A549 (cell line): ENCODE results near the gene LARGE1. TPM values are rescaled to one million over a fixed set of nuclear protein-coding genes. Genes with fewer than 3 reads are reported as not detected.

Experiments used
- ATAC-seq, 2 experiments: fragments of 200-7000 bp in 1 of 2; fragments of >200 bp in 1 of 2; cut with Nextera tagmentation in 1 of 2; cut with Tn5 transposase in 1 of 2; 3 replicates each; pipeline versions ENCODE4 v1.8.0 to v1.9.1; 2018 to 2020; ENCODE audit warnings: mild to moderate bottlenecking in 1 of 2, moderate library complexity in 1 of 2
- CTCF ChIA-PET: fragments of 300-600 bp; sonication (Branson Sonifier 250); formaldehyde crosslinking; extraction: SDS; loops from one replicate; lab custom pipeline; 2021; ENCODE audit warnings: antibody characterized with exemption, inconsistent platforms; lab: Yijun Ruan, JAX
- POLR2A ChIA-PET: fragments of 350-600 bp; formaldehyde crosslinking; extraction: SDS; loops from one replicate; lab custom pipeline; 2021; ENCODE audit warnings: antibody characterized with exemption, inconsistent platforms; lab: Yijun Ruan, JAX
- DNase-seq, 2 experiments: peaks; one replicate each; pipeline versions ENCODE4 v3.0.0 to v3.0.0-alpha.2; 2011 to 2016; ENCODE audit warnings: low read depth in 1 of 2, low spot score in 1 of 2
- FAIRE-seq: peaks from 2 replicates; lab custom pipeline; 2011; peaks lifted over from hg19 to GRCh38; lab: Jason Lieb, UNC
- H3K27ac ChIP-seq, 2 experiments: fragments of >200 bp; sonication (Bioruptor Twin); formaldehyde crosslinking; 3 replicates each; pipeline ENCODE4 v1.5.1; 2016 to 2017
- H3K4me1 ChIP-seq: fragments of >200 bp; sonication (Bioruptor Twin); formaldehyde crosslinking; 3 replicates; pipeline ENCODE4 v1.6.1; 2016
- H3K4me2 ChIP-seq: fragments of >200 bp; sonication (Bioruptor Twin); formaldehyde crosslinking; 3 replicates; pipeline ENCODE4 v1.6.1; 2016
- H3K4me3 ChIP-seq: fragments of >200 bp; sonication (Bioruptor Twin); formaldehyde crosslinking; 3 replicates; pipeline ENCODE4 v1.5.1; 2016
- H3K9me3 ChIP-seq: fragments of >200 bp; sonication (Bioruptor Twin); formaldehyde crosslinking; 3 replicates; pipeline ENCODE4 v1.6.1; 2016
- ATOH8 ChIP-seq: fragments of 250-450 bp; sonication (Bioruptor Pico); IDR thresholded peaks from 2 replicates; pipeline ENCODE4 v1.5.0; 2020; ENCODE audit warnings: low read depth, mild to moderate bottlenecking, moderate library complexity
- BHLHE40 ChIP-seq: IDR thresholded peaks from 2 replicates; pipeline ENCODE4 v1.6.1; 2012; ENCODE audit warnings: low read depth, low read length, inconsistent platforms
- CBX8 ChIP-seq: fragments of 200-600 bp; sonication (generic); IDR thresholded peaks from 2 replicates; pipeline ENCODE4 v1.6.1; 2016
- CEBPB ChIP-seq, 2 experiments: fragments of >200 bp in 1 of 2; sonication (Bioruptor Twin) in 1 of 2; formaldehyde crosslinking in 1 of 2; IDR thresholded peaks; 2 replicates each; pipeline ENCODE4 v1.6.1; 2012 to 2016
- CHD2 ChIP-seq: fragments of 150-350 bp; IDR thresholded peaks from 2 replicates; pipeline ENCODE4 v1.6.1; 2014; ENCODE audit warnings: low read length; ENCODE audit not compliant: partially characterized antibody
- EHF ChIP-seq: fragments of 250-450 bp; sonication (Bioruptor Pico); IDR thresholded peaks from 2 replicates; pipeline ENCODE4 v1.5.0; 2020; ENCODE audit warnings: mild to moderate bottlenecking
- EP300 ChIP-seq, 2 experiments: fragments of >200 bp; sonication (Bioruptor Twin); formaldehyde crosslinking; IDR thresholded peaks; 2 replicates in 1 of 2; 3 replicates in 1 of 2; pipeline ENCODE4 v1.6.1; 2016 to 2017
- FOSB ChIP-seq: fragments of 250-450 bp; sonication (Bioruptor Pico); IDR thresholded peaks from 2 replicates; pipeline ENCODE4 v1.5.0; 2020; ENCODE audit warnings: mild to moderate bottlenecking, moderate library complexity
- HOXB5 ChIP-seq: fragments of 250-450 bp; sonication (Bioruptor Pico); IDR thresholded peaks from 2 replicates; pipeline ENCODE4 v1.5.0; 2020; ENCODE audit warnings: mild to moderate bottlenecking, moderate library complexity
- JUN ChIP-seq, 2 experiments: fragments of >200 bp; sonication (Bioruptor Twin); formaldehyde crosslinking; IDR thresholded peaks; 2 replicates in 1 of 2; 3 replicates in 1 of 2; pipeline ENCODE4 v1.6.1; 2016 to 2017
- KDM1A ChIP-seq: fragments of 200-600 bp; sonication (generic); IDR thresholded peaks from 2 replicates; pipeline ENCODE4 v1.6.1; 2016; ENCODE audit warnings: low read depth, mild to moderate bottlenecking
- NPAS2 ChIP-seq: fragments of 250-450 bp; sonication (Bioruptor Pico); IDR thresholded peaks from 2 replicates; pipeline ENCODE4 v1.8.0; 2022; ENCODE audit warnings: mild to moderate bottlenecking, moderate library complexity, borderline replicate concordance
- NR3C1 ChIP-seq: fragments of >200 bp; sonication (Bioruptor Twin); formaldehyde crosslinking; IDR thresholded peaks from 3 replicates; pipeline ENCODE4 v1.6.1; 2017
- PBX3 ChIP-seq: IDR thresholded peaks from 2 replicates; pipeline ENCODE4 v1.6.1; 2012
- PHF8 ChIP-seq: fragments of 200-600 bp; sonication (generic); IDR thresholded peaks from 2 replicates; pipeline ENCODE4 v1.6.1; 2016; ENCODE audit warnings: low read depth, mild to moderate bottlenecking, antibody characterized with exemption, moderate library complexity, borderline replicate concordance
- POLR2AphosphoS2 ChIP-seq: conservative IDR thresholded peaks from 2 replicates; pipeline ENCODE4 v1.6.1; 2012; ENCODE audit warnings: low read length, improper control_type of control experiment, inconsistent platforms
- RAD21 ChIP-seq, 2 experiments: fragments of >200 bp in 1 of 2; sonication (Bioruptor Twin) in 1 of 2; formaldehyde crosslinking in 1 of 2; IDR thresholded peaks in 1 of 2; conservative IDR thresholded peaks in 1 of 2; 2 replicates in 1 of 2; 3 replicates in 1 of 2; pipeline ENCODE4 v1.6.1; 2012 to 2018; ENCODE audit warnings: inconsistent platforms in 1 of 2
- RCOR1 ChIP-seq: fragments of 150-350 bp; IDR thresholded peaks from 2 replicates; pipeline ENCODE4 v1.6.1; 2014; ENCODE audit warnings: antibody characterized with exemption, low read length, low read depth
- SMC3 ChIP-seq: fragments of >200 bp; sonication (Bioruptor Twin); formaldehyde crosslinking; IDR thresholded peaks from 3 replicates; pipeline ENCODE4 v1.6.1; 2018; ENCODE audit warnings: inconsistent platforms
- SREBF2 ChIP-seq: fragments of 450-650 bp; IDR thresholded peaks from 2 replicates; pipeline ENCODE4 v1.6.1; 2014; ENCODE audit warnings: mild to moderate bottlenecking, moderate library complexity
- TP53 ChIP-seq: fragments of 250-450 bp; sonication (Bioruptor Pico); IDR thresholded peaks from 2 replicates; pipeline ENCODE4 v1.5.0; 2021; ENCODE audit warnings: mild to moderate bottlenecking, moderate library complexity
- USF2 ChIP-seq: fragments of 450-650 bp; IDR thresholded peaks from 2 replicates; pipeline ENCODE4 v1.6.1; 2014; ENCODE audit warnings: antibody characterized with exemption
- ZFP36 ChIP-seq: fragments of 450-650 bp; IDR thresholded peaks from 2 replicates; pipeline ENCODE4 v1.6.1; 2014; ENCODE audit warnings: borderline replicate concordance; ENCODE audit not compliant: partially characterized antibody
- WGBS: methylation state at CpG from one replicate; pipeline ENCODE4 v1.1.6; 2017; ENCODE audit errors: missing lambda C conversion rate; 5-methylcytosine and 5-hydroxymethylcytosine counted together
- polyA plus RNA-seq, 4 experiments: library from polyadenylated mRNA; depleted of rRNA in 3 of 4; stranded (reverse); fragments of >200 nt; fragmentation: RNase III in 1 of 4; extraction: RNeasy Plus Mini Kit Qiagen cat#74134 plus additional on column Dnase treatment in 1 of 4; gene quantifications; 2 replicates in 3 of 4; 3 replicates in 1 of 4; pipeline ENCODE4 v1.2.3, GENCODE V29; 2011 to 2017
- TF ChIP-seq, protein P1 (sequence below): IDR thresholded peaks from 2 replicates; pipeline ENCODE4 v1.6.1; 2012
- TF ChIP-seq, protein P2 (sequence below): fragments of 200-600 bp; sonication (generic); IDR thresholded peaks from 2 replicates; pipeline ENCODE4 v1.6.1; 2016; ENCODE audit warnings: antibody characterized with exemption, mild to moderate bottlenecking, moderate library complexity
- TF ChIP-seq, protein P3 (sequence below): IDR thresholded peaks from 2 replicates; pipeline ENCODE4 v1.6.1; 2012; ENCODE audit warnings: low read depth, borderline replicate concordance

LARGE1 gene
- polyA plus RNA-seq, 2 of the 4 experiments (the other 2 are of a cell fraction), result 2.7 to 5.8 TPM

GRCh38 chr22:33677536-33677935 is 242.7 kb downstream of the LARGE1 start:
- no peak for FAIRE-seq
- CTCF ChIA-PET, result no interaction called here

GRCh38 chr22:33674357-33674756 is 245.9 kb downstream of the LARGE1 start:
- Histone ChIP-seq H3K9me3 (no peaks in the 10 kb centered on the region), H3K4me1 (no peaks in the 10 kb centered on the region), H3K4me2 (no peak overlapping the region), H3K4me3 (no peak overlapping the region), H3K27ac (no peak overlapping the region)
- ChIA-PET CTCF (no interaction called here), POLR2A (no interaction called here)
- DNase-seq (no peak), FAIRE-seq (no peak), ATAC-seq (no peak)
- TF ChIP-seq RCOR1, result no peak
- TF ChIP-seq HOXB5 (CRISPR knock-in tag), result no peak
- TF ChIP-seq CHD2, result no peak
- no peak for TF ChIP-seq NPAS2 (CRISPR knock-in tag)
- TF ChIP-seq SMC3, result no peak
- TF ChIP-seq RAD21 (conservative IDR thresholded peaks at IDR 0.05 in 1 of 2, IDR thresholded peaks at IDR 0.05 in 1 of 2), result no peak
- no peak for TF ChIP-seq JUN (IDR thresholded peaks at IDR 0.05)
- TF ChIP-seq CEBPB (IDR thresholded peaks at IDR 0.05), result no peak
- no peak for TF ChIP-seq SREBF2
- no peak for TF ChIP-seq FOSB (CRISPR knock-in tag)
- no peak for TF ChIP-seq PHF8
- no peak for TF ChIP-seq POLR2AphosphoS2
- TF ChIP-seq PBX3, result no peak
- TF ChIP-seq EP300 (IDR thresholded peaks at IDR 0.05), result no peak
- TF ChIP-seq, protein P1, sequence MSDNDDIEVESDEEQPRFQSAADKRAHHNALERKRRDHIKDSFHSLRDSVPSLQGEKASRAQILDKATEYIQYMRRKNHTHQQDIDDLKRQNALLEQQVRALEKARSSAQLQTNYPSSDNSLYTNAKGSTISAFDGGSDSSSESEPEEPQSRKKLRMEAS, result no peak
- no peak for TF ChIP-seq CBX8
- TF ChIP-seq BHLHE40, result no peak
- no peak for TF ChIP-seq TP53
- TF ChIP-seq, protein P2, sequence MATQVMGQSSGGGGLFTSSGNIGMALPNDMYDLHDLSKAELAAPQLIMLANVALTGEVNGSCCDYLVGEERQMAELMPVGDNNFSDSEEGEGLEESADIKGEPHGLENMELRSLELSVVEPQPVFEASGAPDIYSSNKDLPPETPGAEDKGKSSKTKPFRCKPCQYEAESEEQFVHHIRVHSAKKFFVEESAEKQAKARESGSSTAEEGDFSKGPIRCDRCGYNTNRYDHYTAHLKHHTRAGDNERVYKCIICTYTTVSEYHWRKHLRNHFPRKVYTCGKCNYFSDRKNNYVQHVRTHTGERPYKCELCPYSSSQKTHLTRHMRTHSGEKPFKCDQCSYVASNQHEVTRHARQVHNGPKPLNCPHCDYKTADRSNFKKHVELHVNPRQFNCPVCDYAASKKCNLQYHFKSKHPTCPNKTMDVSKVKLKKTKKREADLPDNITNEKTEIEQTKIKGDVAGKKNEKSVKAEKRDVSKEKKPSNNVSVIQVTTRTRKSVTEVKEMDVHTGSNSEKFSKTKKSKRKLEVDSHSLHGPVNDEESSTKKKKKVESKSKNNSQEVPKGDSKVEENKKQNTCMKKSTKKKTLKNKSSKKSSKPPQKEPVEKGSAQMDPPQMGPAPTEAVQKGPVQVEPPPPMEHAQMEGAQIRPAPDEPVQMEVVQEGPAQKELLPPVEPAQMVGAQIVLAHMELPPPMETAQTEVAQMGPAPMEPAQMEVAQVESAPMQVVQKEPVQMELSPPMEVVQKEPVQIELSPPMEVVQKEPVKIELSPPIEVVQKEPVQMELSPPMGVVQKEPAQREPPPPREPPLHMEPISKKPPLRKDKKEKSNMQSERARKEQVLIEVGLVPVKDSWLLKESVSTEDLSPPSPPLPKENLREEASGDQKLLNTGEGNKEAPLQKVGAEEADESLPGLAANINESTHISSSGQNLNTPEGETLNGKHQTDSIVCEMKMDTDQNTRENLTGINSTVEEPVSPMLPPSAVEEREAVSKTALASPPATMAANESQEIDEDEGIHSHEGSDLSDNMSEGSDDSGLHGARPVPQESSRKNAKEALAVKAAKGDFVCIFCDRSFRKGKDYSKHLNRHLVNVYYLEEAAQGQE, result no peak
- 73% methylated on average over 4 of the region's 4 CpGs for WGBS

More at GRCh38 chr22:33677536-33677935, 242.7 kb downstream of the LARGE1 start:
- ATAC-seq (no peak), DNase-seq (no peak)
- Histone ChIP-seq H3K27ac (no peak overlapping the region), H3K4me3 (no peak overlapping the region), H3K4me1 (no peaks in the 10 kb centered on the region), H3K9me3 (no peaks in the 10 kb centered on the region), H3K4me2 (no peak overlapping the region)
- TF ChIP-seq ZFP36, result no peak
- no peak for TF ChIP-seq EHF (CRISPR knock-in tag)
- no peak for TF ChIP-seq NR3C1
- WGBS, result 51% methylated on average over 4 of the region's 4 CpGs
- POLR2A ChIA-PET, result no interaction called here

DNA sequence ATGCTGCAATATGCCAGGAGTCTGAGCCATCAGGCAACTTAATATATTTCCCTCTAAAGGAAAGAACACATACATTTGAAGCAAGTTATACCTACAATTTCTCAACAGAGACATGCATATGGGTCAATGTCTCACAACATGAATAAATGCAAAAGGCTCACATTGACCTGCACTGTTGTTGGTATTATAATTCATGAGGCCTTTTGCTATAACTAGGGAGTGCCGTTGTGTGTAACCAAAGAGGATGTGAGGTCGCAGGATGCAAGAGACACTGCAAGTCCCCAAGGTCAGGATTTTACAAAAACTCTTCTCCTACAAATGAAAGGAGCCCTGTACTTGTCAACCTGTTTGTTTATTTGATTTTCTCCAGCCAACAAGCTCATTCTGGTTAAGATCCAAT is 250.5 kb downstream of the LARGE1 start:
- POLR2A ChIA-PET, result no interaction called here
- FAIRE-seq (no peak), DNase-seq (no peak), ATAC-seq (no peak)
- Histone ChIP-seq H3K9me3 (no peaks in the 10 kb centered on the region), H3K4me1 (no peaks in the 10 kb centered on the region), H3K4me2 (no peak overlapping the region), H3K27ac (no peak overlapping the region), H3K4me3 (no peak overlapping the region)
- TF ChIP-seq, protein P3, sequence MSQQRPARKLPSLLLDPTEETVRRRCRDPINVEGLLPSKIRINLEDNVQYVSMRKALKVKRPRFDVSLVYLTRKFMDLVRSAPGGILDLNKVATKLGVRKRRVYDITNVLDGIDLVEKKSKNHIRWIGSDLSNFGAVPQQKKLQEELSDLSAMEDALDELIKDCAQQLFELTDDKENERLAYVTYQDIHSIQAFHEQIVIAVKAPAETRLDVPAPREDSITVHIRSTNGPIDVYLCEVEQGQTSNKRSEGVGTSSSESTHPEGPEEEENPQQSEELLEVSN, result no peak
- TF ChIP-seq EP300 (IDR thresholded peaks at IDR 0.05) (no peak), CHD2 (no peak), BHLHE40 (no peak), SREBF2 (no peak), USF2 (no peak), ATOH8 (CRISPR knock-in tag) (no peak), KDM1A (no peak)
- 40% methylated on average over 2 of the region's 2 CpGs for WGBS
- CTCF ChIA-PET, result no interaction called here
